ENCODE results near the gene SPRR3.

SPRR3 gene

GRCh38 chr1:153028766-153029165 lies 27.2 kb downstream of the SPRR3 start:
- no peaks in the 10 kb centered on the region for H3K36me3 ChIP-seq (ENCODE audit: insufficient read depth, low read length)
- no peak for TF ChIP-seq CTCF (IDR thresholded peaks at IDR 0.05; ENCODE audit: low read length)
- no peak for TF ChIP-seq EZH2 (IDR thresholded peaks at IDR 0.05; ENCODE audit: borderline replicate concordance, low read length)

GRCh38 chr1:153030895-153031294 lies 29.3 kb downstream of the SPRR3 start, which contains the start of gene SPRR1B:
Gene SPRR1B (plus strand): TSS chr1:153031203. CDS start chr1:153032346, 1,143 bp downstream.
- H3K79me2 ChIP-seq (ENCODE audit: insufficient read depth, low read length), result no peaks in the 10 kb centered on the region
- H3K27ac ChIP-seq (ENCODE audit: low read depth, low read length, poor library complexity, severe bottlenecking), result no peak within 1 kb of the TSS
- H4K20me1 ChIP-seq (ENCODE audit: insufficient read depth, low read length), result no peaks in the 10 kb centered on the region
- H3K9me2 ChIP-seq (ENCODE audit: low read depth, low read length), result no peaks in the 10 kb centered on the region
- H3K9me3 ChIP-seq (ENCODE audit: low read length), result no peaks in the 10 kb centered on the region
- no peak within 1 kb of the TSS for H3K4me3 ChIP-seq (ENCODE audit: low read depth, low read length, poor library complexity, severe bottlenecking)
- no peak for TF ChIP-seq CTCF (IDR thresholded peaks at IDR 0.05; ENCODE audit: low read length)
- TF ChIP-seq EZH2 (IDR thresholded peaks at IDR 0.05; ENCODE audit: borderline replicate concordance, low read length), result no peak
- no peak within 1 kb of the TSS for H3K9ac ChIP-seq (ENCODE audit: low read length)
- H2AFZ ChIP-seq (ENCODE audit: low read length), result no peak within 1 kb of the TSS
- no peaks in the 10 kb centered on the region for H3F3A ChIP-seq (ENCODE audit: insufficient read depth, low read length)
- H3K4me1 ChIP-seq (ENCODE audit: insufficient read depth, low read length, severe bottlenecking), result no peaks in the 10 kb centered on the region
- no peaks in the 10 kb centered on the region for H3K36me3 ChIP-seq (ENCODE audit: insufficient read depth, low read length)
- no peak within 1 kb of the TSS for H3K4me2 ChIP-seq (ENCODE audit: low read length)
- no peaks in the 10 kb centered on the region for H3K27me3 ChIP-seq (ENCODE audit: insufficient read depth, low read length)

More at GRCh38 chr1:153028766-153029165, 27.2 kb downstream of the SPRR3 start:
- Histone ChIP-seq H3K27ac (ENCODE audit: low read depth, low read length, poor library complexity, severe bottlenecking) (no peak overlapping the region), H3K9me3 (ENCODE audit: low read length) (no peaks in the 10 kb centered on the region), H3F3A (ENCODE audit: insufficient read depth, low read length) (no peaks in the 10 kb centered on the region), H3K4me2 (ENCODE audit: low read length) (no peak overlapping the region), H3K9ac (ENCODE audit: low read length) (no peak overlapping the region), H3K9me2 (ENCODE audit: low read depth, low read length) (no peaks in the 10 kb centered on the region), H3K4me3 (ENCODE audit: low read depth, low read length, poor library complexity, severe bottlenecking) (no peak overlapping the region), H3K4me1 (ENCODE audit: insufficient read depth, low read length, severe bottlenecking) (no peaks in the 10 kb centered on the region), H2AFZ (ENCODE audit: low read length) (no peak overlapping the region), H4K20me1 (ENCODE audit: insufficient read depth, low read length) (no peaks in the 10 kb centered on the region), H3K79me2 (ENCODE audit: insufficient read depth, low read length) (no peaks in the 10 kb centered on the region), H3K27me3 (ENCODE audit: insufficient read depth, low read length) (no peaks in the 10 kb centered on the region)

GRCh38 chr1:153032073-153032472 lies 30.5 kb downstream of the SPRR3 start:
- no peak overlapping the region for H3K27ac ChIP-seq (ENCODE audit: low read depth, low read length, poor library complexity, severe bottlenecking)

More at GRCh38 chr1:153032073-153032472, 30.5 kb downstream of the SPRR3 start:
- Histone ChIP-seq H3K9me3 (ENCODE audit: low read length) (no peaks in the 10 kb centered on the region), H3K27me3 (ENCODE audit: insufficient read depth, low read length) (no peaks in the 10 kb centered on the region), H4K20me1 (ENCODE audit: insufficient read depth, low read length) (no peaks in the 10 kb centered on the region), H3K4me2 (ENCODE audit: low read length) (no peak overlapping the region), H3K4me1 (ENCODE audit: insufficient read depth, low read length, severe bottlenecking) (no peaks in the 10 kb centered on the region), H2AFZ (ENCODE audit: low read length) (no peak overlapping the region), H3K79me2 (ENCODE audit: insufficient read depth, low read length) (no peaks in the 10 kb centered on the region), H3K9me2 (ENCODE audit: low read depth, low read length) (no peaks in the 10 kb centered on the region), H3F3A (ENCODE audit: insufficient read depth, low read length) (no peaks in the 10 kb centered on the region), H3K36me3 (ENCODE audit: insufficient read depth, low read length) (no peaks in the 10 kb centered on the region), H3K9ac (ENCODE audit: low read length) (no peak overlapping the region), H3K4me3 (ENCODE audit: low read depth, low read length, poor library complexity, severe bottlenecking) (no peak overlapping the region)
- TF ChIP-seq CTCF (IDR thresholded peaks at IDR 0.05; ENCODE audit: low read length) (no peak), EZH2 (IDR thresholded peaks at IDR 0.05; ENCODE audit: borderline replicate concordance, low read length) (no peak)

Data from OCI-LY1 (cell line).